ENCODE results near the gene CLCN3.
"Not testable (repeated sequence)": the region's sequence is repeated elsewhere in the genome, so short reads cannot be mapped to it uniquely, and the experiment has no call there.

CLCN3 gene

DNA sequence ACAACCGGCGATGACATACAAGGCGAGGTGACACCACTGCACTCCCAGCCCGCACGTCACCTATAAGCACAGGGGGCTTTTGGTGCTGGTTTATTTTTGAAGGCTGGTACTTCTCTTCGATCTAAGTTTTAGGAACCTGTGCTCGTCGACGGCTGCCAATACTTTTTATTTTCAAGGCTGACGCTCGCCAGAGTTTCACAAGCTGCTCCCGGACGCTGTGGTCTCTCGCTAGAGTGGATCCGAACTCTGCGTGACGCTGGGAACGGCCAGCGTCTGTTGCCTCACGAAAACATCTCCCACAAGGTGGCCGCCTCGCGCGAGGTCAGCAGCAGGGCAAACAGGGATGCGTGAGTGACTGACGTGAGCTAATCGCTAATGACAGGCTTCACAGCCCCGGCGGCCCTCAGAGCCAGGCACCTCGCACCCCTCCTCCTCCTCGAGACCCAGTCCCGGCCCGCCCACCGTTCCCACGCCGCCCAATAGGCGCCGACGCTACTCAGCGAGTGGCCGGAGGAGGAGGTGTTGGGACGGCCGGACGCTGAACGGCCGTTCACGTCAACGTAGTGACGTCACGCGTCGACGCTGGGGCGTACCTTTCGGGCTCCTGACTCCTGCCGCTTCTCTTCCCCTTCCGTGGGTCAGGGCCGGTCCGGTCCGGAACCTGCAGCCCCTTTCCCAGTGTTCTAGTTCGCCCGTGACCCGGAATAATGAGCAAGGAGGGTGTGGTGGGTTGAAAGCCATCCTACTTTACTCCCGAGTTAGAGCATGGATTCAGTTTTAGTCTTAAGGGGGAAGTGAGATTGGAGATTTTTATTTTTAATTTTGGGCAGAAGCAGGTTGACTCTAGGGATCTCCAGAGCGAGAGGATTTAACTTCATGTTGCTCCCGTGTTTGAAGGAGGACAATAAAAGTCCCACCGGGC, at the start of gene CLCN3:
Gene CLCN3, plus strand, starts transcription at position 621 of the 922 bp plus-strand sequence. CDS start 15,351 bp downstream, outside the sequence.
- Histone ChIP-seq H3K9me3 (ENCODE audit: low read length) (no peaks in the 10 kb centered on the region), H3K4me3 (ENCODE audit: low read length) (peak within 1 kb of the TSS; percentile 71), H3K4me1 (ENCODE audit: insufficient read depth, low read length) (peaks cover 9% of the 10 kb centered on the region), H2AFZ (ENCODE audit: low read depth, low read length) (peak within 1 kb of the TSS; percentile 80), H3K36me3 (ENCODE audit: insufficient read depth, low read length) (no peaks in the 10 kb centered on the region), H3K27me3 (ENCODE audit: insufficient read depth, low read length) (no peaks in the 10 kb centered on the region)

DNA sequence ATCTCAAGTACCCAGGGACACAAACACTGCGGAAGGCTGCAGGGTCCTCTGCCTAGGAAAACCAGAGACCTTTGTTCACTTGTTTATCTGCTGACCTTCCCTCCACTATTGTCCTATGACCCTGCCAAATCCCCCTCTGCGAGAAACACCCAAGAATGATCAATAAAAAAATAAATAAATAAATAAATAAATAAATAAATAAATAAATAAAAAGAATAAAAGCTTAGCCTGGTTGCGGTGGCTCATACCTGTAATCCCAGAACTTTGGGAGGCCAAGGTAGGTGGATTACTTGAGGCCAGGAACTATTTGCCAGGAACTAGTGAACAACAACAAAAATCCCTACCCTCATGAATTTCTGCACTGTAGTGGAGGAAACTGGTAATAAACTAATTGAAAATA, 49.4 kb upstream of the CLCN3 start:
- H3K27me3 ChIP-seq (ENCODE audit: insufficient read depth, low read length); H2AFZ ChIP-seq (ENCODE audit: low read depth, low read length); H3K4me1 ChIP-seq (ENCODE audit: insufficient read depth, low read length); H3K9me3 ChIP-seq (ENCODE audit: low read length); H3K4me3 ChIP-seq (ENCODE audit: low read length): not testable (repeated sequence)
- H3K36me3 ChIP-seq (ENCODE audit: insufficient read depth, low read length) = peaks cover 21% of the 10 kb centered on the region

DNA sequence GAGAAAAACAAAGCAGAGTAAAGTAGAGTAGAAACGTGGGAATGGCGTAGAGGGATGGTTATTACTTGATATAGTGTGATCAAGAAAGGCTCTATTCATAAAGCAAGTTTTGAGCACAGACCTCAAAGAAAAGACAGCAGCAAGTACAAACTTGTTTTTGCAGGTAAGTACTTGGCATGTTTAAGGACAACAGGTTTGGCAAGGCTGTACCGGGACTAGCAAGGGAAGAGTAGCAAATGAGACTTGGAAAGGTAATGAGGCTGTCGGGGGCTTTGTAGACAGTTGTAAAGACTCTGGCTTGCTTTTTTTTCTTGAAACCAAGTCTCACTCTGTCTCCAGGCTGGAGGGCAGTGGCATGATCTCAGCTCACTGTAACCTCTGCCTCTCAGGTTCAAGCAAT, 48.9 kb upstream of the CLCN3 start:
- Histone ChIP-seq H2AFZ (ENCODE audit: low read depth, low read length) (no peak overlapping the region), H3K4me3 (ENCODE audit: low read length) (no peak overlapping the region), H3K4me1 (ENCODE audit: insufficient read depth, low read length) (no peaks in the 10 kb centered on the region), H3K27me3 (ENCODE audit: insufficient read depth, low read length) (no peaks in the 10 kb centered on the region), H3K9me3 (ENCODE audit: low read length) (no peaks in the 10 kb centered on the region), H3K36me3 (ENCODE audit: insufficient read depth, low read length) (peaks cover 21% of the 10 kb centered on the region)

DNA sequence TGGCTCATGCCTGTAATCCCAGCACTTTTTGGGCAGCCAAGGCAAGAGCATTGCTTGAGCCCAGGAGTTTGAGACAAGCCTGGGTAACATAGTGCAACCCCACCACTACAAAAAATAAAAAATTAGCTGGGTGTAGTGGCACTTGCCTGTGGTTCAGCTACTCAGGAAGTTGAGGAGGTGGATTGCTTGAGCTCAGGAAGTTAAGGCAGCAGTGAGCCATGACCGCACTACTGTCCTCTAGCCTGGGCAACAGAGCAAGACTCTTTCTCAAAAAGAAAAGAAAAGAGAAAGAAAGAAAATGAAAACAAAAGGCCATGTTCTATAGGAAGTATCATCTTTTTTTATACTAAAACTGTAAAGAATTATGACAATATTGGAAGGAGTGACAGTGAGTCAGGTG, 46.5 kb upstream of the CLCN3 start:
- Histone ChIP-seq H3K36me3 (ENCODE audit: insufficient read depth, low read length) (peaks cover 24% of the 10 kb centered on the region), H3K4me1 (ENCODE audit: insufficient read depth, low read length) (no peaks in the 10 kb centered on the region)

DNA sequence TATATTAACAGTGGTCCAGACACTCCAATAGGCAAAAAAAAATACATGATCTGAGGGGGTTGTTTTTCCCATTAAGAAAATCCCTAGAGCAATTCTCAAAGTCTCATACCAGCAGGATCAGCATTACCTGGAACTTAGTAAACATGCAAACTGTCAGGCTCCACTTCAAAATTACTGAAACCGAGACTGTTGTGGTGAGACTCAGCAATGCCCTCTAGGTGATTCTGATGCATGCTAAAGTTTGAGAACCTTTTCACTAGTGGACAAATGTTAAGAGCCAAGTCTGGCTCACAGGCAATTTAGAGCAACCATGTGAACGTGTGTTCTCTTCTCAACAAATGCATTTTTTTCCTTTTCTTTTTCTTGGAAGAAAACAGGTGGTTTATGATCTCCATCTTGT, 38.2 kb upstream of the CLCN3 start:
- Histone ChIP-seq H2AFZ (ENCODE audit: low read depth, low read length) (no peak overlapping the region), H3K4me3 (ENCODE audit: low read length) (no peak overlapping the region)

More for the DNA sequence above, 46.5 kb upstream of the CLCN3 start:
- no peak overlapping the region for H3K4me3 ChIP-seq (ENCODE audit: low read length)
- H3K27me3 ChIP-seq (ENCODE audit: insufficient read depth, low read length) = no peaks in the 10 kb centered on the region
- no peaks in the 10 kb centered on the region for H3K9me3 ChIP-seq (ENCODE audit: low read length)
- H2AFZ ChIP-seq (ENCODE audit: low read depth, low read length) = no peak overlapping the region

DNA sequence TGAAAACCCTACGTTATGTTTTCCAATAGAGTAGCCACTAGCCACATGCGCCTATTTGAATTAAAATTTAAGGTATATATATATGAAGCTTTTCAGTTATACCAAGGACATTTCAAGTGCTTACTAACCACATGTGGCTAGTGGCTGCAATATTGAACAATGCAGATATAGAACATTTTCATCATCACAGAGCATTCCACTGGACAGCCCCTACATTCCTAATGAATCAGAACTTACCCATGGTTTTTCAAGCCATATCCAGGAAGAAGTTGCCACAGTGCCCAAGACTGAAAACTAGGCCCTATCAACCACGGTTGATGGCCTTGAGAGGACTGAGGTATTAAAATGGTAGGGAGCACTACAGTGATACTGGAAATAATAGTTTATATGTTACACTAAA, 37.7 kb upstream of the CLCN3 start:
- Histone ChIP-seq H3K36me3 (ENCODE audit: insufficient read depth, low read length) (peaks cover 15% of the 10 kb centered on the region), H3K9me3 (ENCODE audit: low read length) (no peaks in the 10 kb centered on the region), H3K4me1 (ENCODE audit: insufficient read depth, low read length) (no peaks in the 10 kb centered on the region), H3K27me3 (ENCODE audit: insufficient read depth, low read length) (no peaks in the 10 kb centered on the region), H2AFZ (ENCODE audit: low read depth, low read length) (no peak overlapping the region), H3K4me3 (ENCODE audit: low read length) (no peak overlapping the region)

More for the DNA sequence above, 38.2 kb upstream of the CLCN3 start:
- Histone ChIP-seq H3K9me3 (ENCODE audit: low read length) (no peaks in the 10 kb centered on the region), H3K36me3 (ENCODE audit: insufficient read depth, low read length) (peaks cover 15% of the 10 kb centered on the region), H3K4me1 (ENCODE audit: insufficient read depth, low read length) (no peaks in the 10 kb centered on the region), H3K27me3 (ENCODE audit: insufficient read depth, low read length) (no peaks in the 10 kb centered on the region)

DNA sequence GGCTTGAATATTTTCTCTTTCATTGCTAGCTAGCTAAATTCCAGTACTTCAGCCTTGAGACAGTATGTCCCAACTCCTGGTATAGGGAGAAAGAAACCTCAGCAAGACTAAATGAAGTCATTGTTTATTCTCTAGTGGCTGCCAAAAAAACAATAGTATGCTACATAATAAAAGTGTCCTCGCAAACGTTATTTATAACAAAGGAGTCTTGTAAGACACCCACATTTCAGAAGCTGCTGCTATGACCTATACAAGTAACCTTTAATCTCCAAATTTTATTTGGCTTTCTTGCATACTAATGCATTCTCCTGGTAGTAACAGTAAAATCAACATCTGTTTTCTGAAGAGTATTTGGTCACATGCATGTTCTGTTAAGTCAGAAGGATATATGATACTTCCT, 36.8 kb upstream of the CLCN3 start:
- peaks cover 22% of the 10 kb centered on the region for H3K36me3 ChIP-seq (ENCODE audit: insufficient read depth, low read length)
- H3K9me3 ChIP-seq (ENCODE audit: low read length) = no peaks in the 10 kb centered on the region
- no peaks in the 10 kb centered on the region for H3K27me3 ChIP-seq (ENCODE audit: insufficient read depth, low read length)
- no peak overlapping the region for H3K4me3 ChIP-seq (ENCODE audit: low read length)
- H2AFZ ChIP-seq (ENCODE audit: low read depth, low read length) = no peak overlapping the region
- no peaks in the 10 kb centered on the region for H3K4me1 ChIP-seq (ENCODE audit: insufficient read depth, low read length)

DNA sequence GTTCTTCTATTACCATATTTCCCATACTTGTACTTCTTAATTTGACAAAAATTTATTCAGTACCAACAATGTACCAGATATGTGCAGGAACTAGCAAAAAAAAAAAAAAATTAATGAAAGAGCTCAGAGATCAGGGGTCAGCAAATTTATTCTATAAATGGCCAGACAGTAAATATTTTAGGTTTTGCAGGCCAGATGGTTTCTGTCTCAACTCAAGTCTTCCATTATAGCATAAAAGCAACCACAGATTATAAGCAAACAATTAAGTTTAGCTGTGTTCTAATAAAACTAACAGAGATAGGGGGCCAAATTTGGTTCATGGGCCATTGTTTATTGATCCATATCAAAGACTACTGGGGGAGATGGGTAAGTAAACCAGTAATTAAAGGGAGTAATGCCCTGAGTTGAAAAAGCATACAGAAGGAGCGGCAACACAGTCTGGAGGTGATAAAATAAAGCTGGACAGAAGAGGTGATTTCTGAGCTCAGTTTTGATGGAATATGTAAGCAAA, 27.3 kb upstream of the CLCN3 start:
- Histone ChIP-seq H3K4me1 (ENCODE audit: insufficient read depth, low read length) (no peaks in the 10 kb centered on the region), H3K9me3 (ENCODE audit: low read length) (no peaks in the 10 kb centered on the region), H3K4me3 (ENCODE audit: low read length) (no peak overlapping the region), H3K27me3 (ENCODE audit: insufficient read depth, low read length) (no peaks in the 10 kb centered on the region), H3K36me3 (ENCODE audit: insufficient read depth, low read length) (peaks cover 19% of the 10 kb centered on the region), H2AFZ (ENCODE audit: low read depth, low read length) (no peak overlapping the region)

DNA sequence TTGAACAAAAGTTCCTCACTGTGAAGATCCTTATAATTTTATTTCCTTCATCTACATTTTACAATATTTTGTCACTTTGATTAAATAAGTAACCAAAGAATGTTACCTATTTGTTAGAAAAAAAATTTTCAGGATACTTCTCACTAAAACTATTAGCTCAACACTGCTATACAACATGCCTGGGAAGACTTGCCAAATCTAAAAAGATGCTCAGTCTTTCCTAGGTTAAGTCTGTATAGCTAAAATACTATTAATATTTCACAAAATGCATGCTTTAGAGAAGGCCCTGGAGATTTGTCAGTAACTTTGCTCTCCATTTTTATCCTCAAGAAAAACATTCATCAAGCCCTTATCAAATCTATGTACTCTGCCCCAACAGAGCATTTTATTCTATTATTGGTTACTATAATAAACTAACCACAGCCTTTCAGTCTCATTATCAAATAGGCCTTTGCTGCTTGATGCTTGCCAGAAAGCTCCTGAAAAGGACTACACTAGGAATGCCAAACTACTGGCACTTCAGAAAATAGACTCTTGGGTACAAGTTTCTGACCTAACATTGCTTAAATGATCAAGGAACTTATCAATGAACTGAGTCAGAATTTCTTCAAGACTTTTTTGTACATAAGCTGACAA, 25.7 kb upstream of the CLCN3 start:
- Histone ChIP-seq H3K4me3 (ENCODE audit: low read length) (no peak overlapping the region), H3K36me3 (ENCODE audit: insufficient read depth, low read length) (peaks cover 9% of the 10 kb centered on the region), H3K4me1 (ENCODE audit: insufficient read depth, low read length) (no peaks in the 10 kb centered on the region), H3K27me3 (ENCODE audit: insufficient read depth, low read length) (no peaks in the 10 kb centered on the region), H3K9me3 (ENCODE audit: low read length) (no peaks in the 10 kb centered on the region), H2AFZ (ENCODE audit: low read depth, low read length) (no peak overlapping the region)

DNA sequence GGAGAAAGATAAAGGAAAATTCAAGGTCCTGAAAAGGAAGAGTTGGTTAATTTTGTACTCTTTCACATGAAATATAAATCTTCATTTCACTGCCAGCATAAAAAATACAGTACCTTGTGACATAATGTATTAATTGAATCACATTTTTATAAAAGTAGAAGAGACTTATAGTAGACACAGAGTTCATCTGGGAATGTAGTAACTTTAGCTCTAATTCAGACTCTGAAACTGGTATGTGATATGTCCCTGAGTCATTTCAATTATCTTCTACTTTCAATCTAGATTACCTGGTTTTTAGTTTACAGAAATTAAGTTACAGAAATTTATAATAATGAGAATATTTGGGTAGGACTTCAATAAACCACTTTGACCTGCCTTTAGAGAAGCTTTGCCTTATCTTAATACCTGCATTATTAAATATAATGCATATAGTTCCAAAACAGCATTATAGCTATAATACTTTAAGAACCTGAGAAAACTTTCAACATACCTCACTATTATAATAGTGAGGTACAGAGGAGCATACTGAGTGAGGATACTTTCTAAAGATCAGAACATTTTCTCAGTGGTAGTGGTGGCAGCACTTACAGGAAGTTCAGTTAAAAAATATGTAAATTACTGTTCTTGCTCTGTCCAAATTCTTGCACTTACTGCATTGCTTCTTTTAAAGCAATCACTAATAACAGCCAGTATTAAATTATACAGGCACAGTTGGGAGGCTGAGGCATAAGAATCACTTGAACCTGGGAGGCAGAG, 19.2 kb upstream of the CLCN3 start:
- H3K27me3 ChIP-seq (ENCODE audit: insufficient read depth, low read length) = no peaks in the 10 kb centered on the region
- H3K4me3 ChIP-seq (ENCODE audit: low read length) = no peak overlapping the region
- H3K36me3 ChIP-seq (ENCODE audit: insufficient read depth, low read length) = peaks cover 13% of the 10 kb centered on the region
- H2AFZ ChIP-seq (ENCODE audit: low read depth, low read length) = no peak overlapping the region
- no peaks in the 10 kb centered on the region for H3K9me3 ChIP-seq (ENCODE audit: low read length)
- no peaks in the 10 kb centered on the region for H3K4me1 ChIP-seq (ENCODE audit: insufficient read depth, low read length)

DNA sequence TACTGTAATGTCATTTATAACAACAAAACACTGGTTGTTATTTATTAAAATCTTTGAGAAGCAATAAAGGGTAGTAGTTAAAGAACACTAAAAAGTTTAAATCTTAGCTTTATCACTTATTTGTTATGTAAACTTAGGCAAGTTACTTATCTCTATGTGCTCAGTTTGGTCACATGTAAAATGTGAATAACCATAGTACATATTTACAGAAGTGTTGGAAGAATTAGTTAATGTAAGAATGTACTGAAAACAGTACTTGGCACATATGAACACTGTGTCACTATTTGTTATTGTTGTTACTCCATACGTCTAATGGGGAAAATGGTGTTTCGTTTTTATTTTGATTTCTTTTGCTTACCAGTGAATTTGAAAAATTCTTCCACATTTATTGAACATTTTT, 17.1 kb upstream of the CLCN3 start:
- Histone ChIP-seq H3K4me3 (ENCODE audit: low read length) (no peak overlapping the region), H3K27me3 (ENCODE audit: insufficient read depth, low read length) (no peaks in the 10 kb centered on the region), H3K4me1 (ENCODE audit: insufficient read depth, low read length) (no peaks in the 10 kb centered on the region), H3K9me3 (ENCODE audit: low read length) (no peaks in the 10 kb centered on the region), H2AFZ (ENCODE audit: low read depth, low read length) (no peak overlapping the region), H3K36me3 (ENCODE audit: insufficient read depth, low read length) (peaks cover 15% of the 10 kb centered on the region)

DNA sequence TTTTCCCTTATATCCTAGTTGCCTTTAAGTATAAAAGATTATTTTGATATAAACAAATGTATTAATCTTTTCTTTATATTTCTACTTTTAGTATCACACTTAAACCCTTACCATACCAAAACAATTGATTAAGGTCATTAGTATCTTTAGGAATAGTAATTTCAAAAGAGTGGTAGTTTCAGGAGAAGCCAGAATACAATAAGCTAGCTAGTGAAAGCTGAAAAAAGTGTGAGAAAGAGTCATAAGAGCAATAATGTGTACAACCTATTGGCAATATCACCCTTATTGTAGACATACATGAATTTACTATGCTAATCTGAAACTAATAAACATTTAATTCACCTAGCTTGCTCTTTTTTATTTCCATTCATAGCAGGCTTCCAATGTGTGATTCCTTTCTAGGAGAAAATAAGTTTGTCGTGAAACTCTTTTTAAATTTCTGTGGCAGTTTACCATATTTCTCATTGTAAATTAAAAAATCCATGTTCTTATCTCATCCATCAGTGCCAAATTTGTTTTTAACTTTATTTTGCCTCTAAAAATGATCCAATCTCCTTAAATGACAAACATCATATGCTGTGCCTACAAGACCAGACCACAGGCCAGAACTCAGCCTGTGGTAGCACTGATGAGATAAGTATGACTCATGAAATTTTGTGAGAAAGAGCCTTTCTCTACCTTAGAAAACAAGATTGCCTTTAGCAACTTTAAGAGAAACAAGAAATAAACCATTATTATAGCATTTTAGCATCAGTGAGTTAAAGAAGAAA, 16.1 kb upstream of the CLCN3 start:
- peaks cover 15% of the 10 kb centered on the region for H3K36me3 ChIP-seq (ENCODE audit: insufficient read depth, low read length)
- H2AFZ ChIP-seq (ENCODE audit: low read depth, low read length) = no peak overlapping the region
- no peaks in the 10 kb centered on the region for H3K4me1 ChIP-seq (ENCODE audit: insufficient read depth, low read length)
- H3K4me3 ChIP-seq (ENCODE audit: low read length) = no peak overlapping the region
- H3K9me3 ChIP-seq (ENCODE audit: low read length) = no peaks in the 10 kb centered on the region
- H3K27me3 ChIP-seq (ENCODE audit: insufficient read depth, low read length) = no peaks in the 10 kb centered on the region
